NCI-H2196 treated with DMSO at 0.1 percent for 48 hours (cell line): ENCODE results near the gene TPM1.

Experiments used
- DNase-seq: peaks from one replicate; lab custom pipeline; 2025; ENCODE audit not compliant: unreplicated experiment; lab: John Stamatoyannopoulos, UW

The TPM1 gene

GRCh38 chr15:63072023-63072650, 29.6 kb downstream of the TPM1 start:
- no peak for DNase-seq

GRCh38 chr15:63072809-63073277, 30.3 kb downstream of the TPM1 start:
- DNase-seq: no peak

GRCh38 chr15:63073497-63074172, 31.1 kb downstream of the TPM1 start:
- DNase-seq: no peak

GRCh38 chr15:63075015-63075983, 32.8 kb downstream of the TPM1 start:
- DNase-seq: no peak

- no peak for DNase-seq
These were observed 33.6 kb downstream of the TPM1 start for GRCh38 chr15:63075984-63076713.

GRCh38 chr15:63076714-63077046, 34.1 kb downstream of the TPM1 start:
- no peak for DNase-seq

- no peak for DNase-seq
These were observed 35.4 kb downstream of the TPM1 start for GRCh38 chr15:63077952-63078351.

GRCh38 chr15:63079947-63080626, 37.5 kb downstream of the TPM1 start:
- no peak for DNase-seq

- DNase-seq: no peak
These were observed 38.2 kb downstream of the TPM1 start for GRCh38 chr15:63080634-63081250.

- DNase-seq: no peak
These were observed 39.8 kb downstream of the TPM1 start for GRCh38 chr15:63082366-63082765.

GRCh38 chr15:63083044-63083443, 40.5 kb downstream of the TPM1 start:
- no peak for DNase-seq

GRCh38 chr15:63083541-63083940, 41.0 kb downstream of the TPM1 start:
- DNase-seq: no peak

- DNase-seq: no peak
These were observed 42.3 kb downstream of the TPM1 start for GRCh38 chr15:63084806-63085205.

GRCh38 chr15:63085289-63085688, 42.7 kb downstream of the TPM1 start:
- DNase-seq: no peak

GRCh38 chr15:63086271-63086670, 43.7 kb downstream of the TPM1 start:
- no peak for DNase-seq

GRCh38 chr15:63086947-63087346, 44.4 kb downstream of the TPM1 start:
- no peak for DNase-seq

- no peak for DNase-seq
These were observed 46.1 kb downstream of the TPM1 start for GRCh38 chr15:63088533-63089245.

- no peak for DNase-seq
These were observed 46.9 kb downstream of the TPM1 start for GRCh38 chr15:63089260-63090043.

GRCh38 chr15:63090472-63090871, 47.9 kb downstream of the TPM1 start:
- no peak for DNase-seq
